MCF 10A (cell line): ENCODE results near the gene KLHL26. TPM values are rescaled to one million over a fixed set of nuclear protein-coding genes. Genes with fewer than 3 reads are reported as not detected.
"Not testable (repeated sequence)": the region's sequence is repeated elsewhere in the genome, so short reads cannot be mapped to it uniquely, and the experiment has no call there.

Experiments
- BruUV-seq: library from RNA; stranded (reverse); fragments of 400-500 nt; replicated peaks from 2 replicates; lab custom pipeline; 2021; lab: Mats Ljungman, UMichigan
- CTCF ChIA-PET: fragments of 300-600 bp; sonication (Branson Sonifier 250); formaldehyde crosslinking; extraction: SDS; loops from one replicate; lab custom pipeline; 2021; ENCODE audit warnings: antibody characterized with exemption, inconsistent platforms; lab: Yijun Ruan, JAX
- POLR2A ChIA-PET: fragments of 300-600, 350-650 bp; sonication (Branson Sonifier 250); formaldehyde crosslinking; extraction: SDS; loops from one replicate; lab custom pipeline; 2020; ENCODE audit warnings: antibody characterized with exemption, inconsistent platforms; lab: Yijun Ruan, JAX
- DNase-seq: peaks from one replicate; pipeline ENCODE4 v3.0.0-alpha.2; 2018; ENCODE audit not compliant: unreplicated experiment
- H3K27ac Mint-ChIP-seq: one replicate; pipeline ENCODE4 v1.8.0; 2022; ENCODE audit warnings: mild to moderate bottlenecking, low read depth, mixed read lengths; ENCODE audit not compliant: unreplicated experiment
- H3K27me3 Mint-ChIP-seq: one replicate; pipeline ENCODE4 v1.8.0; 2022; ENCODE audit warnings: mixed read lengths; ENCODE audit not compliant: insufficient read depth, unreplicated experiment
- H3K36me3 Mint-ChIP-seq: one replicate; pipeline ENCODE4 v1.8.0; 2022; ENCODE audit warnings: mild to moderate bottlenecking, moderate library complexity, mixed read lengths; ENCODE audit not compliant: insufficient read depth, unreplicated experiment
- H3K4me1 Mint-ChIP-seq: one replicate; pipeline ENCODE4 v1.8.0; 2022; ENCODE audit warnings: mixed read lengths; ENCODE audit not compliant: insufficient read depth, unreplicated experiment
- H3K4me3 Mint-ChIP-seq: one replicate; pipeline ENCODE4 v1.8.0; 2022; ENCODE audit warnings: mild to moderate bottlenecking, moderate library complexity, mixed read lengths; ENCODE audit not compliant: unreplicated experiment
- H3K9me3 Mint-ChIP-seq: one replicate; pipeline ENCODE4 v1.8.0; 2022; ENCODE audit warnings: mixed read lengths; ENCODE audit not compliant: unreplicated experiment
- CTCF ChIP-seq: fragments of 200-600 bp; IDR thresholded peaks from one replicate; pipeline ENCODE4 v1.8.0; 2022; ENCODE audit warnings: antibody characterized with exemption, mild to moderate bottlenecking; ENCODE audit not compliant: unreplicated experiment
- intact Hi-C: fragments of 100-400 bp; cut with micrococcal nuclease; formaldehyde crosslinking; loops from 2 replicates; pipeline ENCODE4 v1.14.1; 2022
- total RNA-seq: library from RNA; stranded (reverse); gene quantifications from 2 replicates; pipeline ENCODE4 v1.2.3, GENCODE V29; 2022

KLHL26 gene
- total RNA-seq, 1 experiment from 2014 or later, result 6.6 TPM

- CTCF ChIA-PET, result interaction anchor here (0.6 to 2.2 kb wide), 9 partner anchors 38 to 190 kb away, joined by 3 to 18 read pairs (median 4); partner anchors contain the start of gene REX1BD
- POLR2A ChIA-PET, result interaction anchor here (0.9 kb wide), 1 partner anchor 84 kb away, joined by 3 read pairs; no protein-coding TSS in a partner anchor
Observed at GRCh38 chr19:18676692-18677091, 39.9 kb downstream of the KLHL26 start.

GRCh38 chr19:18677156-18677555, 40.3 kb downstream of the KLHL26 start:
- Mint-ChIP-seq H3K9me3 (no peaks in the 10 kb centered on the region), H3K4me1 (peaks cover 14% of the 10 kb centered on the region), H3K36me3 (peaks cover 7% of the 10 kb centered on the region), H3K4me3 (no peak overlapping the region), H3K27me3 (no peaks in the 10 kb centered on the region), H3K27ac (no peak overlapping the region)
- TF ChIP-seq CTCF, result no peak
- intact Hi-C loops, result loop anchor here (5.0 to 10.0 kb wide), 3 partner anchors 40 to 202 kb away; partner anchors contain the start of genes KLHL26 and REX1BD
- BruUV-seq, result no TSS peak
- CTCF ChIA-PET, result interaction anchor here (0.9 to 2.2 kb wide), 5 partner anchors 20 to 170 kb away, joined by 3 to 18 read pairs (median 4); partner anchors contain the start of gene REX1BD
- no peak for DNase-seq
- POLR2A ChIA-PET, result interaction anchor here (0.6 to 0.9 kb wide), 3 partner anchors 11 to 92 kb away, joined by 3 to 4 read pairs (median 4); no protein-coding TSS in a partner anchor

More at GRCh38 chr19:18676692-18677091, 39.9 kb downstream of the KLHL26 start:
- intact Hi-C loops, result loop anchor here (5.0 to 10.0 kb wide), 3 partner anchors 39 to 202 kb away; partner anchors contain the start of genes KLHL26 and REX1BD
- Mint-ChIP-seq H3K27ac (no peak overlapping the region), H3K27me3 (no peaks in the 10 kb centered on the region), H3K4me3 (no peak overlapping the region), H3K36me3 (peaks cover 7% of the 10 kb centered on the region), H3K4me1 (peaks cover 12% of the 10 kb centered on the region), H3K9me3 (no peaks in the 10 kb centered on the region)
- DNase-seq, result no peak
- no peak for TF ChIP-seq CTCF
- BruUV-seq, result no TSS peak

- BruUV-seq, DNase-seq: not testable (repeated sequence)
- CTCF ChIA-PET, result interaction anchor here (0.7 kb wide), 1 partner anchor 357 kb away, joined by 3 read pairs; the partner anchor contains the start of gene LSM4
Observed at GRCh38 chr19:18680148-18680547, 43.3 kb downstream of the KLHL26 start.

GRCh38 chr19:18682807-18683108, 45.9 kb downstream of the KLHL26 start:
- H3K27ac Mint-ChIP-seq, result no peak overlapping the region
- H3K4me3 Mint-ChIP-seq, result peak overlapping the region; percentile 80
- ChIA-PET POLR2A (interaction anchor here (0.6 to 1.3 kb wide), 5 partner anchors 30 to 261 kb away, joined by 3 to 6 read pairs (median 3); partner anchors contain the start of gene UBA52), CTCF (interaction anchor here (0.7 kb wide), 1 partner anchor 177 kb away, joined by 3 read pairs; no protein-coding TSS in a partner anchor)
- no peak for TF ChIP-seq CTCF
- H3K36me3 Mint-ChIP-seq, result peaks cover 7% of the 10 kb centered on the region
- intact Hi-C loops, result no loop called here
- BruUV-seq, result TSS peak; percentile 73
- peaks cover 28% of the 10 kb centered on the region for H3K4me1 Mint-ChIP-seq
- DNase-seq, result no peak
- H3K9me3 Mint-ChIP-seq, result no peaks in the 10 kb centered on the region
- H3K27me3 Mint-ChIP-seq, result no peaks in the 10 kb centered on the region

More at GRCh38 chr19:18680148-18680547, 43.3 kb downstream of the KLHL26 start:
- H3K4me3 Mint-ChIP-seq, intact Hi-C loops, H3K36me3 Mint-ChIP-seq, H3K27me3 Mint-ChIP-seq, H3K9me3 Mint-ChIP-seq, H3K27ac Mint-ChIP-seq: not testable (repeated sequence)
- peaks cover 25% of the 10 kb centered on the region for H3K4me1 Mint-ChIP-seq
- POLR2A ChIA-PET, result interaction anchor here (0.7 to 1.7 kb wide), 2 partner anchors 74 to 109 kb away, joined by 3 to 4 read pairs; partner anchors contain the start of gene UBA52
